ENCODE data around the gene PPP2R5C.
A peak's percentile ranks its signal among the peaks of the same experiment; 100 is the strongest.

- TF ChIP-seq POLR2A (IDR thresholded peaks at IDR 0.05) (no peak), CTCF (IDR thresholded peaks at IDR 0.05) (no peak), POLR2AphosphoS5 (IDR thresholded peaks at IDR 0.05) (peak; percentile 70 to 94 (median 81))
Observed at GRCh38 chr14:101972126-101972866, 210.8 kb downstream of the PPP2R5C start.
